Activated CD8-positive, alpha-beta memory T cell treated with anti-CD3 and anti-CD28 coated beads for 4 hours (primary cell): ENCODE results near the gene TIAM1.

Source experiments
- DNase-seq, 2 donors: peaks; one replicate each; pipeline ENCODE4 v3.0.0-alpha.2; 2020; ENCODE audit warnings: low read depth in 2 of 2

Gene TIAM1

GRCh38 chr21:31133243-31133830 lies 210.7 kb downstream of the TIAM1 start:
- no peak for DNase-seq

GRCh38 chr21:31132574-31133242 lies 211.4 kb downstream of the TIAM1 start:
- peak; percentile 33 to 43 for DNase-seq

- no peak for DNase-seq
These were observed 213.2 kb downstream of the TIAM1 start for GRCh38 chr21:31130821-31131220.

- no peak for DNase-seq
These were observed 215.8 kb downstream of the TIAM1 start for GRCh38 chr21:31128234-31128633.

GRCh38 chr21:31124010-31124409 lies 220.1 kb downstream of the TIAM1 start:
- no peak for DNase-seq

GRCh38 chr21:31119199-31119598 lies 224.9 kb downstream of the TIAM1 start:
- DNase-seq: no peak

GRCh38 chr21:31117128-31117916 lies 226.7 kb downstream of the TIAM1 start:
- DNase-seq: no peak

- no peak for DNase-seq
These were observed 228.8 kb downstream of the TIAM1 start for GRCh38 chr21:31115249-31115648.

GRCh38 chr21:31111093-31111492 lies 233.0 kb downstream of the TIAM1 start:
- DNase-seq: no peak

- no peak for DNase-seq
These were observed 233.6 kb downstream of the TIAM1 start for GRCh38 chr21:31110430-31110829.

- DNase-seq: no peak
These were observed 236.2 kb downstream of the TIAM1 start for GRCh38 chr21:31107871-31108270.

- no peak for DNase-seq
These were observed 236.8 kb downstream of the TIAM1 start for GRCh38 chr21:31107176-31107785.

GRCh38 chr21:31103571-31104265 lies 240.3 kb downstream of the TIAM1 start:
- DNase-seq: no peak

GRCh38 chr21:31103163-31103562 lies 240.9 kb downstream of the TIAM1 start:
- no peak for DNase-seq

- DNase-seq: no peak
These were observed 244.9 kb downstream of the TIAM1 start for GRCh38 chr21:31099122-31099521.

- peak; percentile 46 to 56 for DNase-seq
These were observed 245.5 kb downstream of the TIAM1 start for GRCh38 chr21:31098576-31099005.

GRCh38 chr21:31092832-31093625 lies 251.0 kb downstream of the TIAM1 start:
- no peak for DNase-seq

GRCh38 chr21:31090376-31090775 lies 253.7 kb downstream of the TIAM1 start:
- DNase-seq: no peak

- no peak for DNase-seq
These were observed 255.6 kb downstream of the TIAM1 start for GRCh38 chr21:31088474-31088751.

- DNase-seq: no peak
These were observed 256.2 kb downstream of the TIAM1 start for GRCh38 chr21:31087639-31088473.
